ENCODE data around the gene RTL10. TPM values are rescaled to one million over a fixed set of nuclear protein-coding genes. Genes with fewer than 3 reads are reported as not detected.
A peak's percentile ranks its signal among the peaks of the same experiment; 100 is the strongest.

Gene RTL10
- total RNA-seq, 1 donor from 2014 or later, result 20.3 TPM

DNA sequence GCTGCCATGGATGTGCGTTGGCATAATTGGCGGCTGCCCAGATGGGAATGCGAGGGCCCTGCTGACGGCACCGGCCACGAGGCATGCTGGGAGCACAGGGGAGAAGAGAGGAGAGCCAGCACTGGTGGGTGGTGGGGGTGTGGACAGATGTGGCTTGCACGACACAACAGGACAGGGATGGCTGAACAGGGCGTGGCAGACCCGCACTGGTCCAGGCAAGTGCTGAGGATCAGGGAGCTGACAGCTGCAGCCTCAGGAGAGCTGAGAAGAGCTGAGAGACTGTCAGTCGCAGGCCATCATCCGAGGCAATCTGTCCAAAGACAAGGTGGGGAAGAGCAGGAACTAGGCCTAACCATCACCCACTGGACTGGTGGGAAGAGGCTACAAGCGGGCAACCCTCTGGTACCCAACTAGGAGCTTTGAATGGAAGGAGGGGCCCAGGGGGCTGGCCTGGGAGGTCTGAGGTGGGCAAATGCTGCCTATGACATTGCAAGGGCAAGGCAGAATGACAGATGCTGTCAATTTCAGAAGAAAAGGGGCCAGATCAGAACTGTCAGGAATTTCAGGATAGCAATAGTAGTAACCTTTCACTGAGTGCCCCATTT lies 2.4 kb downstream of the RTL10 start:
- peaks cover 23% of the 10 kb centered on the region for H3K4me1 Mint-ChIP-seq (ENCODE audit: unreplicated experiment)
- H3K9me3 Mint-ChIP-seq (ENCODE audit: unreplicated experiment), result no peaks in the 10 kb centered on the region
- DNase-seq (ENCODE audit: low spot score), result no peak
- H3K4me3 Mint-ChIP-seq (ENCODE audit: unreplicated experiment), result peak overlapping the region; percentile 95
- TF ChIP-seq, protein P1, sequence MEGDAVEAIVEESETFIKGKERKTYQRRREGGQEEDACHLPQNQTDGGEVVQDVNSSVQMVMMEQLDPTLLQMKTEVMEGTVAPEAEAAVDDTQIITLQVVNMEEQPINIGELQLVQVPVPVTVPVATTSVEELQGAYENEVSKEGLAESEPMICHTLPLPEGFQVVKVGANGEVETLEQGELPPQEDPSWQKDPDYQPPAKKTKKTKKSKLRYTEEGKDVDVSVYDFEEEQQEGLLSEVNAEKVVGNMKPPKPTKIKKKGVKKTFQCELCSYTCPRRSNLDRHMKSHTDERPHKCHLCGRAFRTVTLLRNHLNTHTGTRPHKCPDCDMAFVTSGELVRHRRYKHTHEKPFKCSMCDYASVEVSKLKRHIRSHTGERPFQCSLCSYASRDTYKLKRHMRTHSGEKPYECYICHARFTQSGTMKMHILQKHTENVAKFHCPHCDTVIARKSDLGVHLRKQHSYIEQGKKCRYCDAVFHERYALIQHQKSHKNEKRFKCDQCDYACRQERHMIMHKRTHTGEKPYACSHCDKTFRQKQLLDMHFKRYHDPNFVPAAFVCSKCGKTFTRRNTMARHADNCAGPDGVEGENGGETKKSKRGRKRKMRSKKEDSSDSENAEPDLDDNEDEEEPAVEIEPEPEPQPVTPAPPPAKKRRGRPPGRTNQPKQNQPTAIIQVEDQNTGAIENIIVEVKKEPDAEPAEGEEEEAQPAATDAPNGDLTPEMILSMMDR (IDR thresholded peaks at IDR 0.05; ENCODE audit: unreplicated experiment), result no peak
- H3K27ac Mint-ChIP-seq (ENCODE audit: unreplicated experiment), result peak overlapping the region; percentile 36
- peaks cover 17% of the 10 kb centered on the region for H3K36me3 Mint-ChIP-seq (ENCODE audit: low read depth, unreplicated experiment)
- peaks cover 15% of the 10 kb centered on the region for H3K27me3 Mint-ChIP-seq (ENCODE audit: unreplicated experiment)

DNA sequence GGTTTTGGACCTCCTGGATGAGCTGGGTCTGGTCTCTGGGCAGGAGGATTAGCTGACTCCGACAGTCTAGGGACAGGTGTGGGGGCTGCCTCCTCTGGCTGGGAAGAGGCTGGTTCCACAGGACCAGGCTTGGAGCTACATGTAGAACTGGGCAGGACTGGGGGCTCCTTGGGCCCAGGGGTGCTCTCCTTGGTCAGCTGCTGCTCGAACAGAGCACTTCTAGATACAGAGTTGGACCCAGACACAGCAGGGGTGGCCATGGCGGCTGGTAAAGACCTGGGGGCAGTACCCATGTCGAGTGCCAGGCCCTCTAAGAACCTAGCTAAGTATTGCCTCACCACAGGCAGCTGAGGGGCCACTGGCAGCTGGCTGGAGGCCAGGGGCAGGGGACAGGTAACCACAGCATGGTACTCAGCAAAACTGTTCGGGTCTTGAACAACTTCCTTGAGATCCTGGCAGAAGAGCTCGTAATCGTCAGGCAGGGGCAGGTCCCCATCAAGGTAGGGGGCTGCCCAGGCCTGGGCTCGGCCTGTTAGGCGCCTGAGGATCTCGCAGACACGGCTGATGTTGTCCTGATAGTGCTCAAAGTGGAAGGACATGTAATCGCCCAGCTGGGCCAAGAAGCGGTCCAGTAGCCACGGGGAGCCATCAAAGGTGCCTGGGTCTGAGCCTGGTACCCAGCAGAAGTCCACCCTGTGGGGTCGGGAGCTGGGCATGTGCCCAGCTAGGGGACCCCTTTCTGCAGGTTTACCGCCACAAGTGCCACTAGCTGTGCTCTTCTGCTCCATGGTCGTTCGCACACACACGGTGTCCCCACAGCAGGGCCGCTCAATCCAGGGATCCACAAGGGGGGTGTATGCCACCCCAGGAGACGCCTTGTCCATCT lies 3.1 kb downstream of the RTL10 start:
- H3K27me3 Mint-ChIP-seq (ENCODE audit: unreplicated experiment), result peaks cover 15% of the 10 kb centered on the region
- no peak overlapping the region for H3K27ac Mint-ChIP-seq (ENCODE audit: unreplicated experiment)
- H3K9me3 Mint-ChIP-seq (ENCODE audit: unreplicated experiment), result no peaks in the 10 kb centered on the region

DNA sequence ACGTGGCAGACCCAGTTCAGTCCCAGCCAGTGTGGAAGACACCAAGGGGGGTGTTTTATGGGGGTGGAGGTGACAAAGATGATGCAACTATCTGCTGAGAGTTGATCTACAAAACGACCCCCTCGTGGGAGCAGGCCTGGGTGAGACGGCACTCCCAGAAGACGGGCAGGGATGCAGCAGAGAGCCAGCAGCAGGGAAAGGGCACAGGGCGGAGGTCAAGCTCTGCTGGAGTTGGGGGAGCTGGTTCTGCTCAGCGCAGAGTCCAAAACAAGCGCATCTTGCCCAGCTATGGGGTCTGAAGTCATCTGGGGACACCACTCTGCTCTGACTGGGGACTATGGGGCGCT lies 3.9 kb downstream of the RTL10 start:
- Mint-ChIP-seq H3K27me3 (ENCODE audit: unreplicated experiment) (peaks cover 15% of the 10 kb centered on the region), H3K4me3 (ENCODE audit: unreplicated experiment) (peak overlapping the region; percentile 62), H3K27ac (ENCODE audit: unreplicated experiment) (no peak overlapping the region), H3K9me3 (ENCODE audit: unreplicated experiment) (no peaks in the 10 kb centered on the region), H3K4me1 (ENCODE audit: unreplicated experiment) (peaks cover 20% of the 10 kb centered on the region), H3K36me3 (ENCODE audit: low read depth, unreplicated experiment) (peaks cover 19% of the 10 kb centered on the region)
- TF ChIP-seq, protein P1 (IDR thresholded peaks at IDR 0.05; ENCODE audit: unreplicated experiment), result no peak
- no peak for DNase-seq (ENCODE audit: low spot score)

More for the DNA sequence above, 3.1 kb downstream of the RTL10 start:
- H3K4me1 Mint-ChIP-seq (ENCODE audit: unreplicated experiment), result peaks cover 23% of the 10 kb centered on the region
- no peak overlapping the region for H3K4me3 Mint-ChIP-seq (ENCODE audit: unreplicated experiment)
- peaks cover 17% of the 10 kb centered on the region for H3K36me3 Mint-ChIP-seq (ENCODE audit: low read depth, unreplicated experiment)
- no peak for DNase-seq (ENCODE audit: low spot score)
- TF ChIP-seq, protein P1 (IDR thresholded peaks at IDR 0.05; ENCODE audit: unreplicated experiment), result no peak

DNA sequence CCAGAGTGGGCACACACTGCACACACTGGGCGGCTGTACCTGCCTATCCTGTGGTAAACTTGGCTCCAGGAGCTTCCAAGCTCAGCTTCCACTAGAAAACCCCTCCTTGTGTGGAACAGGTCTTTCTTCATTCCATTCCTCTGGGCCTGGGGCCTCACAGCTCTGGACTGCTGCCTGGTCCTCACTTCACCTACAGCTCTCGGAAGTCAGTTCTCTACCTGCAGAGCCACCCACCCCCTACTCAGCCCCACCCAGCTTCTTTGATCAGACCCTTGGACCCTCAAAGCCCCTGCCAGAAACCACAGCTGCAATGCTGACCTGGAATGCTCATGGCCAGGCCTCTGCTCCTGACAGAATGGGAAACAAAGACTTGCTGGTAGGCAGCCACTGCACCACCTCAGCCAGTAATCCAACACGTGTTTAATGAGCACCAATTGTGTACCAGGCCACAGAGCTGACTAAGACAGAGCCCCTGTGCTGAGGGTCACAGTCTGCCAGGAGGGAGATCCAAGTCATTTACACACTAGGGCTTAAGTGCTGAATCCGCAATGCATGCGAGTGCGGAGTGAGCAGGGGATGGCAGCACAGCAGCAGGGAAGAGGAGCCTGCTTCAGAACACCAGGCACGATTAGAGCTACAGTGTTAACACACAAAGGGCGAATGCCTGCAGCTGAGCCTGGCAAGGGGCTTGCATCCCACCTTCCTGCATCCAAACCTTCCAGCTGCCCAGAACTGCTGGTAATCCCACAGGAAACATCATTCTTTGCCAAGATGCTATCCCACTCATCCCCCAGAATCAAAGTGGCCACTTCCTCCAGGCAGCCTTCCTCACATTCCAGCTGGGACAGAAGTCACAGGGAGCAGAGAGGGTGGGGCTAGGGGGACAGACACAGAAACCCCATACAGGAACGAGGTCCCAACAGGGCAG lies 4.6 kb downstream of the RTL10 start:
- peaks cover 21% of the 10 kb centered on the region for H3K36me3 Mint-ChIP-seq (ENCODE audit: low read depth, unreplicated experiment)

More for the DNA sequence above, 4.6 kb downstream of the RTL10 start:
- TF ChIP-seq, protein P1 (IDR thresholded peaks at IDR 0.05; ENCODE audit: unreplicated experiment), result no peak
- peaks cover 15% of the 10 kb centered on the region for H3K27me3 Mint-ChIP-seq (ENCODE audit: unreplicated experiment)
- H3K27ac Mint-ChIP-seq (ENCODE audit: unreplicated experiment), result no peak overlapping the region
- H3K9me3 Mint-ChIP-seq (ENCODE audit: unreplicated experiment), result no peaks in the 10 kb centered on the region
- H3K4me3 Mint-ChIP-seq (ENCODE audit: unreplicated experiment), result peak overlapping the region; percentile 62
- no peak for DNase-seq (ENCODE audit: low spot score)
- peaks cover 17% of the 10 kb centered on the region for H3K4me1 Mint-ChIP-seq (ENCODE audit: unreplicated experiment)

Measured in endothelial cell (in vitro differentiated cells).